Liver (tissue), 9 donors: ENCODE measurements around the gene PPM1E. TPM values are rescaled to one million over a fixed set of nuclear protein-coding genes. Genes with fewer than 3 reads are reported as not detected.
A peak's percentile ranks its signal among the peaks of the same experiment; 100 is the strongest.
"Not testable (repeated sequence)": the region's sequence is repeated elsewhere in the genome, so short reads cannot be mapped to it uniquely, and the experiment has no call there.

ENCODE experiments used
- DNase-seq: peaks from one replicate; pipeline ENCODE4 v3.0.0-alpha.2; 2017; ENCODE audit warnings: low spot score
- H3K27ac ChIP-seq, 2 donors: one replicate each; pipeline ENCODE4 v1.7.0; 2013; ENCODE audit warnings: inconsistent platforms in 2 of 2, low read length in 2 of 2, control low read depth in 1 of 2, low read depth in 1 of 2, mild to moderate bottlenecking in 1 of 2
- H3K27me3 ChIP-seq, 4 donors: one replicate each; pipeline versions ENCODE4 v1.6.1 to v1.7.0; 2013; ENCODE audit warnings: low read length in 3 of 4, inconsistent platforms in 1 of 4, mild to moderate bottlenecking in 1 of 4, moderate library complexity in 1 of 4; ENCODE audit not compliant: control insufficient read depth in 4 of 4, insufficient read depth in 4 of 4
- H3K36me3 ChIP-seq, 4 donors: one replicate each; pipeline versions ENCODE4 v1.6.1 to v1.7.0; 2013; ENCODE audit warnings: low read length in 3 of 4, mild to moderate bottlenecking in 3 of 4, low read depth in 1 of 4, moderate library complexity in 1 of 4; ENCODE audit not compliant: control insufficient read depth in 4 of 4, insufficient read depth in 3 of 4
- H3K4me1 ChIP-seq, 4 donors: one replicate each; pipeline versions ENCODE4 v1.6.1 to v1.7.0; 2013; ENCODE audit warnings: low read length in 3 of 4, mild to moderate bottlenecking in 3 of 4, moderate library complexity in 1 of 4; ENCODE audit not compliant: control insufficient read depth in 4 of 4, insufficient read depth in 4 of 4
- H3K4me3 ChIP-seq, 3 donors: one replicate each; pipeline versions ENCODE4 v1.6.1 to v1.7.0; 2013; ENCODE audit warnings: low read length in 3 of 3, control low read depth in 1 of 3, low read depth in 1 of 3, mild to moderate bottlenecking in 1 of 3
- H3K9ac ChIP-seq, 2 donors: one replicate each; pipeline ENCODE4 v1.7.0; 2013; ENCODE audit warnings: low read length in 2 of 2, mild to moderate bottlenecking in 2 of 2, moderate library complexity in 2 of 2, control low read depth in 1 of 2, low read depth in 1 of 2
- H3K9me3 ChIP-seq, 4 donors: one replicate each; pipeline versions ENCODE4 v1.6.1 to v1.7.0; 2013; ENCODE audit warnings: low read length in 3 of 4; ENCODE audit not compliant: control insufficient read depth in 4 of 4
- CTCF ChIP-seq: fragments of 150-350 bp; IDR thresholded peaks from 2 replicates; pipeline ENCODE4 v1.5.1; 2017; ENCODE audit warnings: improper control_type of control experiment, low read depth, low read length; ENCODE audit not compliant: missing input control
- EGR1 ChIP-seq, 2 donors: IDR thresholded peaks; 2 replicates each; pipeline ENCODE4 v1.6.1; 2016 to 2018; ENCODE audit warnings: antibody characterized with exemption in 2 of 2, low read depth in 2 of 2
- FOXA2 ChIP-seq: IDR thresholded peaks from 2 replicates; pipeline ENCODE4 v1.6.1; 2016; ENCODE audit warnings: antibody characterized with exemption
- HNF4A ChIP-seq, 2 donors: conservative IDR thresholded peaks; 2 replicates each; pipeline ENCODE4 v1.6.1; 2016; ENCODE audit warnings: antibody characterized with exemption in 2 of 2, mild to moderate bottlenecking in 2 of 2
- HNF4G ChIP-seq: IDR thresholded peaks from 2 replicates; pipeline ENCODE4 v1.6.1; 2016; ENCODE audit warnings: antibody characterized with exemption
- JUND ChIP-seq, 2 donors: IDR thresholded peaks; 2 replicates each; pipeline ENCODE4 v1.6.1; 2016; ENCODE audit warnings: antibody characterized with exemption in 2 of 2
- MAX ChIP-seq: IDR thresholded peaks from 2 replicates; pipeline ENCODE4 v1.6.1; 2016; ENCODE audit warnings: antibody characterized with exemption
- RAD21 ChIP-seq, 2 donors: IDR thresholded peaks; 2 replicates each; pipeline ENCODE4 v1.6.1; 2016; ENCODE audit warnings: antibody characterized with exemption in 2 of 2, mild to moderate bottlenecking in 2 of 2
- RXRA ChIP-seq, 2 donors: IDR thresholded peaks; 2 replicates each; pipeline ENCODE4 v1.6.1; 2017 to 2018; ENCODE audit warnings: antibody characterized with exemption in 2 of 2, mild to moderate bottlenecking in 1 of 2
- SP1 ChIP-seq: IDR thresholded peaks from 2 replicates; pipeline ENCODE4 v1.6.1; 2018; ENCODE audit warnings: antibody characterized with exemption, mild to moderate bottlenecking
- YY1 ChIP-seq: IDR thresholded peaks from 2 replicates; pipeline ENCODE4 v1.6.1; 2016; ENCODE audit warnings: antibody characterized with exemption, mild to moderate bottlenecking
- WGBS: extraction: QIAGEN DNeasy Blood & Tissue Kit; methylation state at CpG from one replicate; pipeline ENCODE4 v1.1.7; 2013; 5-methylcytosine and 5-hydroxymethylcytosine counted together
- polyA plus RNA-seq, 2 donors: library from polyadenylated mRNA; stranded (reverse) in 1 of 2; unstranded in 1 of 2; fragments of 200-250 nt in 1 of 2; fragments of >200 nt in 1 of 2; fragmentation: Nextera tagmentation in 1 of 2; extraction: Ambion mirVana in 1 of 2; gene quantifications; one replicate each; pipeline versions ENCODE4 v1.2.1 to v1.2.3, GENCODE V29; 2013 to 2015
- total RNA-seq, 2 donors: library from RNA; depleted of rRNA; stranded (reverse); fragments of >200 nt; gene quantifications; one replicate each; pipeline ENCODE4 v1.2.3, GENCODE V29; 2014
- donor health status: healthy.
- donor health status: healthy.
- donor health status: healthy.
- donor health status: healthy.
- donor health status: healthy.

The PPM1E gene
- total and polyA plus RNA-seq, 4 donors, result 0.25 to 0.61 (median 0.50) TPM; not detected in 1

- 82% methylated on average over 3 of the region's 3 CpGs for WGBS
- Histone ChIP-seq H3K4me3 (no peak overlapping the region), H3K9ac (no peak overlapping the region), H3K36me3 (no peaks in the 10 kb centered on the region), H3K27ac (no peak overlapping the region), H3K9me3 (peaks cover 0 to 3% (median 0%) of the 10 kb centered on the region in 4 donors), H3K27me3 (no peaks in the 10 kb centered on the region), H3K4me1 (no peaks in the 10 kb centered on the region)
- TF ChIP-seq MAX, result no peak
- no peak for DNase-seq
These were observed 192.2 kb downstream of the PPM1E start for GRCh38 chr17:58947824-58948223.

GRCh38 chr17:58954358-58954757 is 198.7 kb downstream of the PPM1E start:
- not testable (repeated sequence) for H3K9ac ChIP-seq, H3K36me3 ChIP-seq, H3K27ac ChIP-seq, H3K4me1 ChIP-seq, H3K4me3 ChIP-seq, H3K9me3 ChIP-seq, DNase-seq, H3K27me3 ChIP-seq
- WGBS, result 88% methylated on average over 2 of the region's 2 CpGs

DNA sequence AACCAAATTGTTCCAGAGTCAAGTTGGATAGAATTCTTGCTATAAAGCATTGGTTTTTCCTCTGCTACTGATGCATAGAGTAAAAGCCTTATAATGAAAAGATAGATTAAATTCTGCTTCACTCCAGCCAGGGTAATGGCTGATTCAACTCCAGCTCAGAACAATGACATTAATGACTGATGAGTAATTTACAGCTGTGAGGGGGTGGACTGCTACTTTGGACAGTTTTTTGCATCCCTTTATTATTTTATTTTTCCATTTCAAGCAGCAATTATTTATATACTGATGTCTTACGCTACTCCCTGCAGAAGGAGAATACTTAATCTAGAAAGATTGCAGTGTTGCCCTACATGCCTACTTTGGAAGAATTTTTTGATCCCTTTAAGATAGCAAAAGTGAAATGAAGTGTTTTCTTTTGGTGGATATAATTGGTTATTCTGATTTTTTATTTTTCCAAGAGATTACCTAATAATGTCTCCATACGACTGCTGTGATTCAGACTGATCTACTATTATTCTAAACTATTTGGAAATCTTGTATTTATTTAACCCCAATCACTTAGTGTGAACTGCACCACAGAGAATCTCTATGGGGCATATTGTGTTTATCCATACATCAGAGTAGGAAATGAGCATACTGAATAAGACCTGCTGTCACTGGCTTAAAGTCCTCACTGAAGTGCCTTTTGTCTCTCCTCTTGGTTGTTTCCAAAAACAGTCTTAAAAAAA is 201.5 kb downstream of the PPM1E start:
- Histone ChIP-seq H3K4me1 (peaks cover 0 to 8% (median 2%) of the 10 kb centered on the region in 4 donors), H3K9me3 (no peaks in the 10 kb centered on the region), H3K36me3 (no peaks in the 10 kb centered on the region), H3K27me3 (no peaks in the 10 kb centered on the region), H3K4me3 (no peak overlapping the region), H3K27ac (no peak overlapping the region), H3K9ac (no peak overlapping the region)
- no peak for DNase-seq
- TF ChIP-seq HNF4G (no peak), EGR1 (IDR thresholded peaks at IDR 0.05; ENCODE audit: low read depth in 2 of 2) (no peak), RXRA (IDR thresholded peaks at IDR 0.05) (peak in 1 of 2 donors; percentile 25), HNF4A (conservative IDR thresholded peaks at IDR 0.05) (peak in 1 of 2 donors; percentile 25)
- 72% methylated on average over 2 of the region's 2 CpGs for WGBS

GRCh38 chr17:58957725-58958073 is 202.0 kb downstream of the PPM1E start:
- not testable (repeated sequence) for H3K27me3 ChIP-seq, H3K9ac ChIP-seq, H3K4me1 ChIP-seq, H3K9me3 ChIP-seq, H3K36me3 ChIP-seq, H3K27ac ChIP-seq, DNase-seq, H3K4me3 ChIP-seq
- peak in 1 of 2 donors; percentile 5 for TF ChIP-seq JUND (IDR thresholded peaks at IDR 0.05)
- 100% methylated on average over 1 of the region's 1 CpG for WGBS

- Histone ChIP-seq H3K9ac (no peak overlapping the region), H3K4me3 (no peak overlapping the region), H3K27me3 (no peaks in the 10 kb centered on the region), H3K36me3 (no peaks in the 10 kb centered on the region), H3K9me3 (no peaks in the 10 kb centered on the region), H3K27ac (peak overlapping the region; percentile 24 to 27), H3K4me1 (peaks cover 0 to 8% (median 2%) of the 10 kb centered on the region in 4 donors)
- TF ChIP-seq RXRA (IDR thresholded peaks at IDR 0.05) (peak; percentile 47 to 59), HNF4A (conservative IDR thresholded peaks at IDR 0.05) (peak; percentile 24 to 39), EGR1 (IDR thresholded peaks at IDR 0.05; ENCODE audit: low read depth in 2 of 2) (no peak), RAD21 (IDR thresholded peaks at IDR 0.05) (peak; percentile 89 to 91), HNF4G (no peak), SP1 (no peak), JUND (IDR thresholded peaks at IDR 0.05) (no peak), CTCF (peak; percentile 46), YY1 (peak; percentile 39), FOXA2 (no peak)
- DNase-seq, result no peak
These were observed 204.4 kb downstream of the PPM1E start for GRCh38 chr17:58960068-58960467.
